ENCODE results near the gene H19.

H19 gene

DNA sequence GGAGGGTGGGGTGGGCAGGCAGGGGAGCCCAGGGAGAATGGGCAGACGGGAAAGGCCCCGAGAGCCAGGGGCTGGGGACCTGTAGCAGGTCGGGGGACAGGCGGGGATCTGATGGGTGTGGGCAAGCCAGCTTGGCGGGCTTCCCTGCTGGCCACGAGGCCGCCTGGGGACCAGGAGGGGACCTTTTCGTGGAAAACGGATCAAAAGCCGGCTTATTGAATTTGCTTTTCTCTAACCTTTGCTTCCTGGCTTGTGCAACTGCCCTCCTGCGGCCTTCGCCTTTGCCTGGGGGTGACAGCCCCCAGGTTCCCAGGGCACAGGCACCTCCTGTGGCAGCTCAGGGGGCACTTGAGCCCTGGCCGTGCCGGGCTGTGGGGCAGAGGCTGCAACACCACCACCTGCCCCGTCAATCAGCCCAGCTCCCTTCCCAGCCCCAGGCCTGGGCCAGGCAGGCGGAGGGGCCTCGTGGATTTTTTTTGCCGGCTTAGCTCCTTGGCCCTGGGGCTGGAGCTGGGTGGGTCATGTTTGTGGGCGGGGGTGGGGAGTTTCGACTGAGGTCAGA is 41.6 kb upstream of the H19 start:
- TF ChIP-seq ZNF610 (tag by site-specific recombination; IDR thresholded peaks at IDR 0.05; ENCODE audit: borderline replicate concordance) (no peak), ZNF211 (tag by site-specific recombination; IDR thresholded peaks at IDR 0.05; ENCODE audit: low read depth) (no peak), ZNF266 (tag by site-specific recombination; IDR thresholded peaks at IDR 0.05; ENCODE audit: low read depth) (no peak), ZNF660 (tag by site-specific recombination; IDR thresholded peaks at IDR 0.05) (no peak)
- TF ChIP-seq, protein P1, sequence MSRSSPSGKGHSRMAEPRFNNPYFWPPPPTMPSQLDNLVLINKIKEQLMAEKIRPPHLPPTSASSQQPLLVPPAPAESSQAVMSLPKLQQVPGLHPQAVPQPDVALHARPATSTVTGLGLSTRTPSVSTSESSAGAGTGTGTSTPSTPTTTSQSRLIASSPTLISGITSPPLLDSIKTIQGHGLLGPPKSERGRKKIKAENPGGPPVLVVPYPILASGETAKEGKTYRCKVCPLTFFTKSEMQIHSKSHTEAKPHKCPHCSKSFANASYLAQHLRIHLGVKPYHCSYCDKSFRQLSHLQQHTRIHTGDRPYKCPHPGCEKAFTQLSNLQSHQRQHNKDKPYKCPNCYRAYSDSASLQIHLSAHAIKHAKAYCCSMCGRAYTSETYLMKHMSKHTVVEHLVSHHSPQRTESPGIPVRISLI (tag by site-specific recombination; IDR thresholded peaks at IDR 0.05), result no peak
- TF ChIP-seq, protein P2, sequence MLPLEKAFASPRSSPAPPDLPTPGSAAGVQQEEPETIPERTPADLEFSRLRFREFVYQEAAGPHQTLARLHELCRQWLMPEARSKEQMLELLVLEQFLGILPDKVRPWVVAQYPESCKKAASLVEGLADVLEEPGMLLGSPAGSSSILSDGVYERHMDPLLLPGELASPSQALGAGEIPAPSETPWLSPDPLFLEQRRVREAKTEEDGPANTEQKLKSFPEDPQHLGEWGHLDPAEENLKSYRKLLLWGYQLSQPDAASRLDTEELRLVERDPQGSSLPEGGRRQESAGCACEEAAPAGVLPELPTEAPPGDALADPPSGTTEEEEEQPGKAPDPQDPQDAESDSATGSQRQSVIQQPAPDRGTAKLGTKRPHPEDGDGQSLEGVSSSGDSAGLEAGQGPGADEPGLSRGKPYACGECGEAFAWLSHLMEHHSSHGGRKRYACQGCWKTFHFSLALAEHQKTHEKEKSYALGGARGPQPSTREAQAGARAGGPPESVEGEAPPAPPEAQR (tag by site-specific recombination; IDR thresholded peaks at IDR 0.05), result no peak
- Histone ChIP-seq H3K4me3 (ENCODE audit: low read depth, low read length) (no peak overlapping the region), H3K27ac (ENCODE audit: extremely low read depth, low read depth, low read length) (no peak overlapping the region), H3K9me3 (ENCODE audit: control insufficient read depth, insufficient read depth, low read depth, low read length) (no peaks in the 10 kb centered on the region), H3K4me1 (ENCODE audit: control insufficient read depth, insufficient read depth, low read length) (no peaks in the 10 kb centered on the region), H3K36me3 (ENCODE audit: control insufficient read depth in 2 of 2, insufficient read depth in 1 of 2, low read length in 2 of 2) (no peaks in the 10 kb centered on the region)
- POLR2A ChIA-PET, result interaction anchor here (1.0 kb wide), 1 partner anchor 111 kb away, joined by 4 read pairs; no protein-coding TSS in a partner anchor
- CTCF ChIA-PET, result interaction anchor here (0.7 to 7.9 kb wide), 6 partner anchors 10 to 118 kb away, joined by 3 to 428 read pairs (median 5); no protein-coding TSS in a partner anchor

DNA sequence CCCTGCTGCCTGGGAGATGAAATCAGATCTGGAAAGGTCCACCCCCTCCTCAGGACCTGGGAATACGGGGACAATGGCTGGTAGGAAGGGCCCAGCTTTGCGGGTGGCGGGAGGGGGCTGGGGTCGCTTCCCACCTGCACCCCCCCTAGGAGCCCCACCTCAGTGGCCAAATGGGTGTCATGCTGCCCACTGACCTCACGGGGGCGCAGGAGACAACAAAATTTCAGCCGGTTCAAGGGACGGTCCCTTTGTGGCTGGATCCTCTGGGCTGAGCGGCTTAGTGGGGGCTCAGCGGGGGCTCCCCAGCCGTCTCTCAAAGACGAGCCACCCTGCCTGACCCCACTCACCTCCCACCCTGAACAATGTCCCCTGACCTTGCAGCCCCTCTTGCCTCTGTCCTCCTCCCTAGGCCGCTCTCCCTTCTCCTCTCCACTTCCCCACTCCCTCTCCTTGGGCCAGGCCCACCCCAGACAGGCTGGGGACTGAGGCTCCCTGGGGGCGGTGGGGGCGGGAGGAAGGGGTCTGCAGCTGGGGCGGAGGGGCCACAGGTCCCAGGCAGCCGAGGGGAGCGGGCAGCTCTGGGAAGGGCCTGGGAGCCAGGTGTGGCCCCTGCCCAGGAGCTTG is 39.3 kb upstream of the H19 start:
- ChIA-PET CTCF (interaction anchor here (0.6 to 7.9 kb wide), 22 partner anchors 8 to 1182 kb away, joined by 3 to 428 read pairs (median 4); no protein-coding TSS in a partner anchor), POLR2A (interaction anchor here (2.6 kb wide), 1 partner anchor 114 kb away, joined by 12 read pairs; no protein-coding TSS in a partner anchor)
- no peaks in the 10 kb centered on the region for H3K4me1 ChIP-seq (ENCODE audit: control insufficient read depth, insufficient read depth, low read length)
- TF ChIP-seq IKZF3 (tag by site-specific recombination; IDR thresholded peaks at IDR 0.05), result no peak
- no peak for TF ChIP-seq ZNF311 (tag by site-specific recombination; IDR thresholded peaks at IDR 0.05; ENCODE audit: borderline replicate concordance)
- no peak for TF ChIP-seq ZNF157 (tag by site-specific recombination; IDR thresholded peaks at IDR 0.05)
- TF ChIP-seq ZNF785 (tag by site-specific recombination; IDR thresholded peaks at IDR 0.05), result no peak
- no peak for TF ChIP-seq ZNF585B (tag by site-specific recombination; IDR thresholded peaks at IDR 0.05)
- TF ChIP-seq SP7 (tag by site-specific recombination; IDR thresholded peaks at IDR 0.05), result no peak
- TF ChIP-seq ZNF561 (tag by site-specific recombination; IDR thresholded peaks at IDR 0.05; ENCODE audit: borderline replicate concordance), result no peak
- TF ChIP-seq ZBTB48 (tag by site-specific recombination; IDR thresholded peaks at IDR 0.05), result no peak
- no peak for TF ChIP-seq ZNF37A (tag by site-specific recombination; IDR thresholded peaks at IDR 0.05)
- no peak for TF ChIP-seq ZNF423 (tag by site-specific recombination; IDR thresholded peaks at IDR 0.05)
- TF ChIP-seq ZNF768 (tag by site-specific recombination; IDR thresholded peaks at IDR 0.05), result no peak
- no peaks in the 10 kb centered on the region for H3K9me3 ChIP-seq (ENCODE audit: control insufficient read depth, insufficient read depth, low read depth, low read length)
- H3K36me3 ChIP-seq (ENCODE audit: control insufficient read depth in 2 of 2, insufficient read depth in 1 of 2, low read length in 2 of 2), result no peaks in the 10 kb centered on the region
- H3K4me3 ChIP-seq (ENCODE audit: low read depth, low read length), result no peak overlapping the region
- no peak overlapping the region for H3K27ac ChIP-seq (ENCODE audit: extremely low read depth, low read depth, low read length)

DNA sequence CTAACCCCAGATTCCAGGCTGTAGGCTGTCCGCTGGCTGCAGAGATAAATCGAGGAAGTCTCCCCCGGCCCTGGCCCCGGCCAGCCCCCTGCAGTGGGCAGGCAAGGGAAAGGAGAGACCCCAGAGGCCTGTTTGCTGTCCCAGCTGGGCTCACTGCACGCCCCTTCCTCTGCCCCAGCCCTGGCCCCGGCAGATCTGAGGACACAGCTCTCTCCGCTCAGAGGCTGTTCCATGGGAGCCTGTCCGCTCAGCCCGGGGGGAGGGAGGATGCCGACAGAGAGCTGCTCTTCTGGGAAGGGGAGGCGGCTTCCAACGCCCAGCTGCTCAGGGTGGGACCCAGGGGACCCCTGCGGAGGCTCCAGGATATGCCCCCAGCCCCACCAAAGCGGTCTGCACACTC is 37.7 kb upstream of the H19 start:
- Histone ChIP-seq H3K27ac (ENCODE audit: extremely low read depth, low read depth, low read length) (no peak overlapping the region), H3K9me3 (ENCODE audit: control insufficient read depth, insufficient read depth, low read depth, low read length) (no peaks in the 10 kb centered on the region), H3K4me3 (ENCODE audit: low read depth, low read length) (no peak overlapping the region), H3K36me3 (ENCODE audit: control insufficient read depth in 2 of 2, insufficient read depth in 1 of 2, low read length in 2 of 2) (no peaks in the 10 kb centered on the region), H3K4me1 (ENCODE audit: control insufficient read depth, insufficient read depth, low read length) (no peaks in the 10 kb centered on the region)
- ChIA-PET CTCF (interaction anchor here (0.7 to 7.9 kb wide), 6 partner anchors 108 to 383 kb away, joined by 4 to 428 read pairs (median 5); no protein-coding TSS in a partner anchor), POLR2A (interaction anchor here (0.6 to 2.6 kb wide), 2 partner anchors 115 to 305 kb away, joined by 3 to 12 read pairs; no protein-coding TSS in a partner anchor)
- TF ChIP-seq ZNF311 (tag by site-specific recombination; IDR thresholded peaks at IDR 0.05; ENCODE audit: borderline replicate concordance) (no peak), ZNF529 (tag by site-specific recombination; IDR thresholded peaks at IDR 0.05; ENCODE audit: insufficient replicate concordance) (no peak), ZBTB7A (tag by site-specific recombination; IDR thresholded peaks at IDR 0.05; ENCODE audit: low read depth) (no peak), SETDB1 (IDR thresholded peaks at IDR 0.05; ENCODE audit: insufficient read length, low read length) (no peak), ZNF561 (tag by site-specific recombination; IDR thresholded peaks at IDR 0.05; ENCODE audit: borderline replicate concordance) (no peak)
- TF ChIP-seq, protein P3, sequence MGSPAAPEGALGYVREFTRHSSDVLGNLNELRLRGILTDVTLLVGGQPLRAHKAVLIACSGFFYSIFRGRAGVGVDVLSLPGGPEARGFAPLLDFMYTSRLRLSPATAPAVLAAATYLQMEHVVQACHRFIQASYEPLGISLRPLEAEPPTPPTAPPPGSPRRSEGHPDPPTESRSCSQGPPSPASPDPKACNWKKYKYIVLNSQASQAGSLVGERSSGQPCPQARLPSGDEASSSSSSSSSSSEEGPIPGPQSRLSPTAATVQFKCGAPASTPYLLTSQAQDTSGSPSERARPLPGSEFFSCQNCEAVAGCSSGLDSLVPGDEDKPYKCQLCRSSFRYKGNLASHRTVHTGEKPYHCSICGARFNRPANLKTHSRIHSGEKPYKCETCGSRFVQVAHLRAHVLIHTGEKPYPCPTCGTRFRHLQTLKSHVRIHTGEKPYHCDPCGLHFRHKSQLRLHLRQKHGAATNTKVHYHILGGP (tag by site-specific recombination; IDR thresholded peaks at IDR 0.05), result no peak
